CD8-positive, alpha-beta memory T cell (primary cell): ENCODE results near the gene PHF21B. TPM values are rescaled to one million over a fixed set of nuclear protein-coding genes. Genes with fewer than 3 reads are reported as not detected.

Experiments
- CTCF ChIA-PET: fragments of 350-600 bp; sonication (Branson Sonifier 250); formaldehyde crosslinking; loops from one replicate; lab custom pipeline; 2021; ENCODE audit warnings: antibody characterized with exemption; lab: Charles Lee
- POLR2A ChIA-PET: fragments of 350-600 bp; sonication (Branson Sonifier 250); formaldehyde crosslinking; loops from one replicate; lab custom pipeline; 2021; ENCODE audit warnings: antibody characterized with exemption; lab: Charles Lee
- DNase-seq, 5 donors: peaks; one replicate each; pipeline versions ENCODE4 v3.0.0 to v3.0.0-alpha.2; 2020 to 2022; ENCODE audit warnings: mixed read lengths in 1 of 5
- H3K27ac ChIP-seq: one replicate; pipeline ENCODE4 v1.7.0; 2013; ENCODE audit warnings: low read depth, mild to moderate bottlenecking, low read length, moderate library complexity
- H3K27me3 ChIP-seq: 2 replicates; pipeline ENCODE4 v1.7.0; 2013; ENCODE audit warnings: low read length, mild to moderate bottlenecking; ENCODE audit not compliant: insufficient read depth, poor library complexity, severe bottlenecking
- H3K36me3 ChIP-seq: 2 replicates; pipeline ENCODE4 v1.7.0; 2013; ENCODE audit warnings: mild to moderate bottlenecking, low read length, moderate library complexity; ENCODE audit not compliant: insufficient read depth
- H3K4me1 ChIP-seq: 2 replicates; pipeline ENCODE4 v1.7.0; 2013; ENCODE audit warnings: mild to moderate bottlenecking, low read length, moderate library complexity; ENCODE audit not compliant: insufficient read depth
- H3K4me3 ChIP-seq: 2 replicates; pipeline ENCODE4 v1.7.0; 2013; ENCODE audit warnings: mild to moderate bottlenecking, low read length
- H3K9me3 ChIP-seq: 2 replicates; pipeline ENCODE4 v1.7.0; 2013; ENCODE audit warnings: mild to moderate bottlenecking, low read length
- H3K27ac Mint-ChIP-seq, 8 donors: one replicate each; pipeline ENCODE4 v1.8.0; 2020 to 2021; ENCODE audit warnings: mixed read lengths in 8 of 8, mild to moderate bottlenecking in 6 of 8, inconsistent platforms in 3 of 8, moderate library complexity in 3 of 8
- H3K27me3 Mint-ChIP-seq, 2 donors: one replicate each; pipeline ENCODE4 v1.8.0; 2020 to 2021; ENCODE audit warnings: mixed read lengths in 2 of 2, mild to moderate bottlenecking in 1 of 2, moderate library complexity in 1 of 2
- H3K36me3 Mint-ChIP-seq, 3 donors: one replicate each; pipeline ENCODE4 v1.8.0; 2020 to 2021; ENCODE audit warnings: mixed read lengths in 3 of 3, inconsistent platforms in 1 of 3, mild to moderate bottlenecking in 1 of 3
- H3K4me1 Mint-ChIP-seq, 3 donors: one replicate each; pipeline ENCODE4 v1.8.0; 2020 to 2021; ENCODE audit warnings: mixed read lengths in 3 of 3, inconsistent platforms in 1 of 3, mild to moderate bottlenecking in 1 of 3
- H3K4me3 Mint-ChIP-seq, 7 donors: one replicate each; pipeline ENCODE4 v1.8.0; 2020 to 2021; ENCODE audit warnings: mixed read lengths in 7 of 7, mild to moderate bottlenecking in 6 of 7, moderate library complexity in 4 of 7, inconsistent platforms in 2 of 7
- H3K9me3 Mint-ChIP-seq, 5 donors: one replicate each; pipeline ENCODE4 v1.8.0; 2020 to 2022; ENCODE audit warnings: mixed read lengths in 5 of 5, mild to moderate bottlenecking in 3 of 5, moderate library complexity in 2 of 5, inconsistent platforms in 1 of 5
- polyA plus RNA-seq: library from polyadenylated mRNA; unstranded; fragments of 300-500 nt; fragmentation: Illumina TruSeq; gene quantifications from one replicate; pipeline ENCODE4 v1.2.3, GENCODE V29; 2021
- total RNA-seq, 2 experiments: library from RNA; stranded (reverse); gene quantifications; one replicate each; pipeline ENCODE4 v1.2.3, GENCODE V29; 2021

Gene PHF21B
- total and polyA plus RNA-seq, 3 experiments from 2014 or later: not detected

DNA sequence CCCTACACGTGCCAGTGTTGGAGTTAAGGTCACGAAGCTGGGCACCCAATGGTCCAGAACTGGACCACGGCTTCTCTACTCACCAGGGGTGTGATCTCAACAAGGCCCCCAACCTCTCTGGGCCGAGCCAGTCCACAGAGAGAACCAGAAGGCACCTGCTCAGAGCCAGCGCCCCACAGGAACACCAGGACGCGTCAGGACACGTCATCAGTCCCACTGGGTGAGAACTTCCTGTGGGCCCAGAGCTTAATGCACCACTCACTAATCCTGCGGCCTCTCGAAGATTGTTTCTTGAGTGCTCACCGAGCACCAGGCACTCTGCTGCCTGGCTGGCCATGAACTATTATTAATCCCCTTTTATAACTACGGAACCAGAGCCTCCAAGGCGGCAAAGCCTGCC, 10.1 kb downstream of the PHF21B start:
- Histone ChIP-seq H3K4me1 (no peaks in the 10 kb centered on the region), H3K27me3 (no peaks in the 10 kb centered on the region), H3K27ac (no peak overlapping the region), H3K9me3 (no peaks in the 10 kb centered on the region), H3K36me3 (no peaks in the 10 kb centered on the region), H3K4me3 (no peak overlapping the region)
- no peaks in the 10 kb centered on the region for H3K9me3 Mint-ChIP-seq
- H3K4me1 Mint-ChIP-seq: no peaks in the 10 kb centered on the region
- no peak overlapping the region for H3K27ac Mint-ChIP-seq
- H3K27me3 Mint-ChIP-seq: peaks cover 34 to 61% of the 10 kb centered on the region in 2 donors
- no peak for DNase-seq
- CTCF ChIA-PET: no interaction called here
- H3K36me3 Mint-ChIP-seq: no peaks in the 10 kb centered on the region
- H3K4me3 Mint-ChIP-seq: no peak overlapping the region
- POLR2A ChIA-PET: no interaction called here

DNA sequence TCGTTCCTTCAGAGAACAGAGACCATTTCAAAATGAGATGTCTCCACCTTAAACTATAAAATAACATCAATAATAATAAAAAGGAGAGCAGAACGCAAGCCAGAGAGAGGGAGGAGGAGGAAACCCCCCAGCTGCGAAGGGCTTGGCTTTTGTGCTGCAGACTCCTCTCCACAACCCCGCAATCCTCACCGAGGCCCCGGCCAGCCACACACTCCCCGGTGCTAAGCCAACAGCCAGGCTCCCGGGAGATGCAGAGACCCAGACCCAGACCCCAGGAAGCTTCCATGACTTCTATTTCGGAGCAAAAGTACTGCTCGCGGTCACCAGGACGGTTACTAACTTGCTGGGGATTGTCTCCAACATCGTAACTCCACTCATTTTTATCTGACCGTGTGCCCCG, 10.6 kb downstream of the PHF21B start:
- no peaks in the 10 kb centered on the region for H3K36me3 ChIP-seq
- H3K4me1 ChIP-seq: no peaks in the 10 kb centered on the region
- H3K4me3 Mint-ChIP-seq: no peak overlapping the region
- H3K9me3 Mint-ChIP-seq: no peaks in the 10 kb centered on the region
- H3K4me3 ChIP-seq: no peak overlapping the region
- H3K4me1 Mint-ChIP-seq: no peaks in the 10 kb centered on the region
- no peaks in the 10 kb centered on the region for H3K9me3 ChIP-seq
- no peak for DNase-seq
- H3K27me3 ChIP-seq: no peaks in the 10 kb centered on the region
- ChIA-PET CTCF (no interaction called here), POLR2A (no interaction called here)
- H3K27me3 Mint-ChIP-seq: peaks cover 32 to 59% of the 10 kb centered on the region in 2 donors
- no peak overlapping the region for H3K27ac ChIP-seq
- no peaks in the 10 kb centered on the region for H3K36me3 Mint-ChIP-seq
- H3K27ac Mint-ChIP-seq: no peak overlapping the region

DNA sequence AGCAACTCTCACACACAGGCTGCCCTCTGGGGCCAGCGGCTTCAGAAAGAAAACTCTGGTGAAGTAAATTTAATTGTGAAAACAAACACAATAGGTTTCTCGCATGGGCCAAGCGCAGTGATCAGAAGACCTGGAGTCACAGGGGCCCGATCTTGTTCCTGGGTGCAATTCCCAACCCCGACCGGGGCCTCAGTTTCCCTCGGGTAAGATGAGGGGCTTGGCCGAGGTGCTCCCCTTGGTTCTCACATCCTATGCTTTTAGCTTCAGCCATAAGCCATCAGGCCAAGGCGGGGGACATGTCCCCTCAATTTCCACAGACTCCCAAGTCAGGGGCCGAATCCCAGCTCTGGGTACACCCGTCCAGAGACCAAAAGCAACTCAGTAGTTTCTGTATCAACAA, 11.5 kb downstream of the PHF21B start:
- H3K27me3 Mint-ChIP-seq: peaks cover 25 to 50% of the 10 kb centered on the region in 2 donors
- Histone ChIP-seq H3K4me1 (no peaks in the 10 kb centered on the region), H3K4me3 (no peak overlapping the region), H3K27me3 (no peaks in the 10 kb centered on the region), H3K27ac (no peak overlapping the region), H3K36me3 (no peaks in the 10 kb centered on the region), H3K9me3 (no peaks in the 10 kb centered on the region)
- CTCF ChIA-PET: no interaction called here
- no peaks in the 10 kb centered on the region for H3K9me3 Mint-ChIP-seq
- no peak for DNase-seq
- H3K27ac Mint-ChIP-seq: no peak overlapping the region
- no peaks in the 10 kb centered on the region for H3K36me3 Mint-ChIP-seq
- H3K4me3 Mint-ChIP-seq: no peak overlapping the region
- POLR2A ChIA-PET: no interaction called here
- no peaks in the 10 kb centered on the region for H3K4me1 Mint-ChIP-seq

DNA sequence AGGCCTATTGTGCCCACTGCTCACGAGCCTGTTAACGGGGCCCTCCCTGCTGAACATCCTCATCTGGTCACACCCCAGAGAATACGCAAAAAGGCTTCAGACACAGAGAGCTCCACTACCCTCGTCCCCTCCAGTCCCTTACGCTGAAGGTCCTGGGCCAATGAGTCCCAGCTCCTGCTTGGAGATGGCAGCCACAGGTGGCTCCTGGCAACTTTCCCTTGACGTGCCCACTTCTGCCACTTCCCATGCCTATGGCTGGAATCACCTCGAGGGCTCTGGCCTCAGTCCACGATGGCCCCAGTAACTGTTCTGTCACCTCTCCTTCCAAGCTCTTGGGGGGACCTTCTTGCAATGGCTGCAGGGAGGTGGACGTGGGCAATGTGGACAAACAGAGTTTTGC, 12.7 kb downstream of the PHF21B start:
- no peaks in the 10 kb centered on the region for H3K36me3 Mint-ChIP-seq
- H3K27ac Mint-ChIP-seq: no peak overlapping the region
- POLR2A ChIA-PET: no interaction called here
- H3K4me3 ChIP-seq: no peak overlapping the region
- no peaks in the 10 kb centered on the region for H3K9me3 ChIP-seq
- no peak overlapping the region for H3K27ac ChIP-seq
- peaks cover 19 to 38% of the 10 kb centered on the region in 2 donors for H3K27me3 Mint-ChIP-seq
- H3K4me1 Mint-ChIP-seq: no peaks in the 10 kb centered on the region
- no peaks in the 10 kb centered on the region for H3K36me3 ChIP-seq
- H3K4me1 ChIP-seq: no peaks in the 10 kb centered on the region
- H3K27me3 ChIP-seq: no peaks in the 10 kb centered on the region
- no peaks in the 10 kb centered on the region for H3K9me3 Mint-ChIP-seq
- DNase-seq: no peak
- CTCF ChIA-PET: no interaction called here
- no peak overlapping the region for H3K4me3 Mint-ChIP-seq

DNA sequence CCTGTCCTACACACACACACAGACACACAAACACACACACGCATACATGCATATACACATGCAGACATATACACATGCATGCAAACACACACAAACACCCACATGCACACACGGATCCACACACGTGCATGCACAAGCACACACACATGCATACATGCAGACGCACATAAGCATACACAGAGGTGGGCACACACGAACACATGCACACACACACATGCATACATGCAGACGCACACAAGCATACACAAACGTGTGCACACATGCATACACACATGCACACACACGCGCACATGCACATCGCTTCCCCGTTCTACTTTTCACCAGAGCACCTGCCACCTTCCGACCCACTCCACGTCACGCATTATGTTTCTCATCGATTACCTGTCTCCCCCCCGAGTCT, 13.2 kb downstream of the PHF21B start:
- Histone ChIP-seq H3K9me3 (no peaks in the 10 kb centered on the region), H3K4me1 (no peaks in the 10 kb centered on the region), H3K27me3 (no peaks in the 10 kb centered on the region), H3K36me3 (no peaks in the 10 kb centered on the region), H3K4me3 (no peak overlapping the region), H3K27ac (no peak overlapping the region)
- H3K27ac Mint-ChIP-seq: peak overlapping the region in 1 of 8 donors; percentile 2
- no peaks in the 10 kb centered on the region for H3K4me1 Mint-ChIP-seq
- CTCF ChIA-PET: no interaction called here
- POLR2A ChIA-PET: no interaction called here
- peaks cover 20 to 37% of the 10 kb centered on the region in 2 donors for H3K27me3 Mint-ChIP-seq
- no peak overlapping the region for H3K4me3 Mint-ChIP-seq
- H3K9me3 Mint-ChIP-seq: no peaks in the 10 kb centered on the region
- no peaks in the 10 kb centered on the region for H3K36me3 Mint-ChIP-seq
- no peak for DNase-seq

DNA sequence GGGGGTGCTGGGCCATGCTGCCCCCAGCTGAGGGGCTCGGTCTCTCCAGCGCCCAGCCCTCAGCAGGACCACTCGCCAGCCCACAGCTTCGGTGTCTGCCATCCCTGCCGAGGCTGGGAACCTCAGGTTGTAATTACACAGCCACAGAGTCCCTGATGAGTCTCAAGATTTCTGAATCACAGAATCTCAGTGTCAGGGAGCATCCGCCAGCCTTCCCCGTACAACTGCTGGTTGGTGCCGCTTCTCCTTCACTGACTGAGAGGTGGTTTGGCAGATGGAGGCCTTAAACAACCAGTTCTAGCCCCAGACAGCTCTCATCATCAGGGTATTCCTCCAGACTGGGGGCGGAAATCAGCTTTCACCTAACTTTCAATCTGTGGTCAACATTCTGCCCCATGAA, 13.7 kb downstream of the PHF21B start:
- ChIA-PET POLR2A (no interaction called here), CTCF (no interaction called here)
- Histone ChIP-seq H3K9me3 (no peaks in the 10 kb centered on the region), H3K4me1 (no peaks in the 10 kb centered on the region), H3K36me3 (no peaks in the 10 kb centered on the region), H3K4me3 (no peak overlapping the region), H3K27me3 (no peaks in the 10 kb centered on the region), H3K27ac (no peak overlapping the region)
- H3K36me3 Mint-ChIP-seq: no peaks in the 10 kb centered on the region
- no peak for DNase-seq
- H3K4me1 Mint-ChIP-seq: no peaks in the 10 kb centered on the region
- H3K27me3 Mint-ChIP-seq: peaks cover 20 to 38% of the 10 kb centered on the region in 2 donors
- H3K9me3 Mint-ChIP-seq: no peaks in the 10 kb centered on the region
- no peak overlapping the region for H3K4me3 Mint-ChIP-seq
- no peak overlapping the region for H3K27ac Mint-ChIP-seq

DNA sequence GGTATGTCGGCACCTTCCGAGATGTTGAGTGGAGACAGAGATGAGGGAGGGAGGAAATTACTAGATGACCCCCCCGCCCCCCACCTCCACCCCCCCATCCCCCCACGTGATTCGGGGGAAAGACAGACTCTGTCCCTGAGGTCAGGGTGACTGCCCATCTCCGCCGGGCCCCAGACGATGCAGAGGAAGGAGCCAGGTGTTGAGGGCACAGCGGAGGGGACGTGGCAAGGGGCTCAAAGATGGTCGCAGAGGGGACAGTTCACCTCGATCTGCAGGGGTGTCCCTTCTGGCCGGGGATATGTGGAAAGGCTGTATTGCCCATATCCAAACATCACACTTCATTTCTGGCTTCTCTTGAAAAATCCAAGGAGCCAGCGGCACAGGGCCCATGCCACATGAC, 14.1 kb downstream of the PHF21B start:
- Histone ChIP-seq H3K9me3 (no peaks in the 10 kb centered on the region), H3K4me1 (no peaks in the 10 kb centered on the region), H3K27ac (no peak overlapping the region), H3K4me3 (no peak overlapping the region), H3K27me3 (no peaks in the 10 kb centered on the region), H3K36me3 (no peaks in the 10 kb centered on the region)
- Mint-ChIP-seq H3K9me3 (no peaks in the 10 kb centered on the region), H3K4me3 (no peak overlapping the region), H3K4me1 (no peaks in the 10 kb centered on the region), H3K36me3 (no peaks in the 10 kb centered on the region), H3K27me3 (peaks cover 18 to 39% of the 10 kb centered on the region in 2 donors), H3K27ac (no peak overlapping the region)
- CTCF ChIA-PET: no interaction called here
- no peak for DNase-seq
- POLR2A ChIA-PET: no interaction called here

DNA sequence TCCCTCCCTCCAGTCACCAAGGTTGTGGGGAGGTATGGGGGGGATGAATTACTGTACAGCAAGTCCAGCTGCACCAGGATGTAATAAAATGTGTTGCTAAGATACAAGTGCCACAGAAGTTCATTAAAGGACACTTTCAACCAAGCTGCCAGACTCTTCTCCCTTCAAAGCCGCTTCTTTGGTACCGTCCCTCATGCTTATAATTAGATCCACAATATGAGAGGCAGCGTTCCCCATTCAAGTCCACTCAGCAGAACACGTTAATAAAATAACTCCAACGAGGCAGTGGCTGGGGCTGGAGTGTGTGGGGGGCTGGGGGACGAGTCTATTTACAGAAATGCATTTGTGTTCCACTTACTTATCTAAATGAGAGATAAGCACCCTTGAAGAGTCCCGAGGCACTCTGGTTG, 14.7 kb downstream of the PHF21B start:
- Histone ChIP-seq H3K27me3 (no peaks in the 10 kb centered on the region), H3K4me1 (no peaks in the 10 kb centered on the region), H3K27ac (no peak overlapping the region), H3K9me3 (no peaks in the 10 kb centered on the region), H3K36me3 (no peaks in the 10 kb centered on the region), H3K4me3 (no peak overlapping the region)
- Mint-ChIP-seq H3K27ac (no peak overlapping the region), H3K4me3 (no peak overlapping the region), H3K4me1 (no peaks in the 10 kb centered on the region), H3K27me3 (peaks cover 16 to 33% of the 10 kb centered on the region in 2 donors), H3K9me3 (no peaks in the 10 kb centered on the region), H3K36me3 (no peaks in the 10 kb centered on the region)
- no peak for DNase-seq
- POLR2A ChIA-PET: no interaction called here
- CTCF ChIA-PET: interaction anchor here (0.7 kb wide), 1 partner anchor 1110 kb away, joined by 3 read pairs; no protein-coding TSS in a partner anchor
